Measurements from ENCODE around the gene NSD1.
"Not testable (repeated sequence)": the region's sequence is repeated elsewhere in the genome, so short reads cannot be mapped to it uniquely, and the experiment has no call there.

NSD1 gene

DNA sequence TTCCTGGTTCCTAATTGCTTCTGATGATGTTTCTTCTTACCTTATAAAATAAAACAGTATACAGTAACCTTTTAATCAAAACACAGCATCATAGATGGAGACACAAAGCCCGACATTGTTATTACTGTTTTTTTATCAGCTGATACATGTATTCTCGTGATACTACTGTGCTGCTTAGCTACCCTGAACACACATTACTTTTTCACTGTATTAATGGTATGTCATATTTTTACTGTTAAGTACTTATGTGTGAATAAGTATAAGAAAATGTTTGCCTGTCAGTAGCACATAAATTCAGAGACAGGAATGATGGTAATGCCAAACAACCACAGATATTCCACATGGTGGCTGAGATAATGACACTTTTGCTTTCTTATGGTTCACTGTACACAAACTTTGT, 101.3 kb downstream of the NSD1 start:
- no peak for FAIRE-seq

DNA sequence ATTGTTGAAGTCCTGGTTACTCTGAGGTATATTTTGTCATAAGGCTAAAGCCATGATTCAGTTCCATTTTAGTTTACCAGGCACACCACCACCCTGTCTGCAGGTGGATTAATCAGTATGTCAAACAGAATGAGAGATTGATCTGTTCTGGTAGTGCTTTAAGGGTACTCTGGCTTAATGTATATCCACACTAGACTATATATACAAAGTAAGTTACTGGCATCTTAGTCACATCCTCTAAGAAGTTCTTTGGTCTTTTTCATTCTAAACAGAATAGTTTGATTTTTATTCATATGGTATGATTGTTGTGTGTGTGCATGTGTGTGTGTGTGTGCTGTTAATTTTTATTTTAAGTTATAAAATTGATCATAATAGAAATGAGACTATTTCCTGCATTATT, 108.2 kb downstream of the NSD1 start:
- FAIRE-seq = no peak

DNA sequence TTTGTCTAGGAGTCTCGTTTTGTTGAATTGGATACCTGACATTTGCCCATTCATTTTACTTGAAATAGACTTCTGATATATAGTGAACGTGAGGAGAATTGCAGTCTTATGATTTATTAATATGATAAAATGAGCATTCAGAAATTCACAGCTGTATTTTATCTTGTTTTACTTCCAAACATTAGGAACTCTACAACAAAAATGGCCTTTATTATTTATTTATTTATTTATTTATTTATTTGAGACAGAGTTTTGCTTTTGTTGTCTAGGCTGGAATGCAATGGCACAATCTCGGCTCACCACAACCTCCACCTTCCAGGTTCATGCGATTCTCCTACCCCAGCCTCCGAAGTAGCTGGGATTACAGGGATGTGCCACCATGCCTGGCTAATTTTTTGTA, 108.7 kb downstream of the NSD1 start:
- FAIRE-seq = no peak

DNA sequence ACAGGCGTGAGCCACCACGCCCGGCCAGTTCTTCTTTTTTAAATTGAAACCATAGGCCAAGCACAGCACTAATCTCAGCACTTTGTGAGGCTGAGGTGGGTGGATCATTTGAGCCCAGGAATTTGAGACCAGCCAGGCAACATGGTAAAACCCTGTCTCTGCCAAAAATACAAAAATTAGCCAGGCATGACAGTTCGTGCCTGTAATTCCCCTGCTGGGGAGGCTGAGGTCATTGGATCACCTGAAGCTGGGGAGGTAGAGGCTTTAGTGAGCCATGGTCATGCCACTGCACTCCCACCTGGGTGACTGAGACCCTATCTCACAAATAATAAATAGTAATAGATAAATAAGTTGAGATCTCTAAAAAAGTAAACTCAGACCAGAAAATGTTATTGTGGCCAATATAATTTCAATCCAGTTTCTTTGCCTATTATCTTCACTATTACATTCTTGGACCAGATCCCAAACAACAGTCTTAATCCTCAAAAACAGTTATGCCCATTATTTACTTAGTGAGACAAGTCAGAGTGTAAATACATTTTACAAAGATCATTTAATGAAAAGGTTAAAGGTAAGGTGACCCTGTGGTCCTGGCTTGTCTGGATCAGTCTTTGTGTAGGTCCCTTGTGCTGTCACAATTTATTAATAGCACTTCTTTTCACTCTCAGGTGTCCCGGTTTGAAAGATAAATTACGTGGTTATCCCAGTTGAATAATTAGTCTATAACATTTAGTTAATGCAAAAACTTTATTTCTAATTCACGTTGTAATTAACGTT, 116.4 kb downstream of the NSD1 start:
- no peak for FAIRE-seq

DNA sequence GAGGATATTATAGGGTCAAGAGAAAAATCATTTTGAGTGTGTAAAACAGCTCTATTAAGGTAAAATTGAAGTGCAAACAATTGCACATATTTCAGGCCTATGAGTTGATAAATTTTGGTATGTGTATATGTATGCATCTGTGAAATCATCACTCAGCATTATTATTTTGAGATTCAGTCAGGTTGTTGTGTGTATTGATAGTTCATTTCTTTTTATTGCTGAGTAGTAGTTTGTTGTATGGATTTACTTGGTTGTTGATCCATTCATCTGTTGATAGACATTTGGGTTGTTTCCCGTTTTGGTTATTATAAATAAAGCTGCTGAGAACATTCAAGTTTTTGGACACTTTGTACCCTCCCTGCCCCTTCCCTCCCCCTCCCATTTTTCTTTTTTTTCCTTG, 119.7 kb downstream of the NSD1 start:
- no peak for FAIRE-seq

DNA sequence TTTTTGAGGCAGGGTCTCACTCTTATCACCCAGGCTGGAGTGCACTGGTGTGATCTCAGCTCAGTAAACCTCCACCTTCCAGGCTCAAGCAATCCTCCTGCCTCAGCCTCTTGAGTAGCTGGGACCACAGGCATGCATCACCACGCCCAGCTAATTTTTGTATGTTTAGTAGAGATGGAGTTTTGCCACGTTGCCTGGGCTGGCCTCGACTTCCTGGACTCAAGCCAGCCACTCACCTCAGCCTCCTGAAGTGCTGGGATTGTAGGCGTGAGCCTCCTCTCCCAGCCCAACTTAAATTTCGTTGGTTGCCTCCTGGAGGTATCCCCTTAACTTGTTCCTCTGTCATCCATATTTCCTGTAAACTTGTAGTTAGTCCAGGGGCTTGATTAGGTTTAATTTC, 122.7 kb downstream of the NSD1 start:
- FAIRE-seq = no peak

DNA sequence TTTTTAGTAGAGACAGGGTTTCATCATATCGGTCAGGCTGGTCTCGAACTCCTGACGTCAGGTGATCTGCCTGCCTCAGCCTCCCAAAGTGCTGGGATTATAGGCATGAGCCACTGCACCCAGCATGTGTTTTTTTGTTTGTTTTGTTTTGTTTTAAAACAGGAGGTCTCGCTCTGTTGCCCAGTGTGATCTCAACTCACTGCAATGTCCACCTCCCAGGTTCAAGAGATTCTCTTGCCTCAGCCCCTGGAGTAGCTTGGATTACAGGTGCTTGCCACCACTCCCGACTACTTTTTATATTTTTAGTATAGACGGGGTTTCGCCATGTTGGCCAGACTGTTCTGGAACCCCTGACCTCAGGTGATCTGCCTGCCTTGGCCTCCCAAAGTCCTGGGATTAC, 125.1 kb downstream of the NSD1 start:
- not testable (repeated sequence) for FAIRE-seq

DNA sequence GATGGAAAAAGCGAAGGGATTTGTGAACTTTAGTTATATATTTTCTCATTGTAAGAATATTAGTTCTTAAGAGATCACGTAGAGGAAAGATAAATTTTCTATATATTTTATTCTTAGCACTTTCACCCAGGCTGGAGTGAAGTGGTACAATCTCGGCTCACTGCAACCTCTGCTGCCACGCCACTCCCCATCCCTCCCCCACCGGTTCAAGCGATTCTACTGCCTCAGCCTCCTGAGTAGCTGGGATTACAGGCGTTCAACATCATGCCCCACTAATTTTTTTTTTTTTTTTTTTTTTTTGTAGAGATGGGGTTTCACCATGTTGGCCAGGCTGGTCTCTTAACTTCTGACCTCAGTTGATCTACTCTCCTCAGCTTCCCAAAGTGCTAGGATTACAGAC, 127.4 kb downstream of the NSD1 start:
- no peak for FAIRE-seq

DNA sequence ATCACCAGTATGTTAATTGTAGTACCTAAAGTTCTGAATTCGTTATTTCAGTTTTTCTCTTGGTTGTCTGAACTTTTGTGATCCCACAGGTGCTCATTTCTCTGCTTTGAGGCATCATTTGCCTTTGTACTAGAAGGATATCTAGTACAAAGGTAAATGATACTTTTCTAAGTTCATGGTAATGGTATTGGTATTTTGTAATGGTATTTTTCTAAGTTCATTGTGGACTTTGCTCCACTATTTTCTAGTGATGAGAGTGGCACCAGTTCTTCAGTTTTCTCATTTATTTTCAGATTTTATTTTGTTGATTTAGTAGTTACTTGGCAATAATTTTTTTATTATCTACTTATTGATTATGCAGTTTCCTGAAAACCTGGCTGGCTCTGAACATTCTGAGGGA, 127.9 kb downstream of the NSD1 start:
- no peak for FAIRE-seq

DNA sequence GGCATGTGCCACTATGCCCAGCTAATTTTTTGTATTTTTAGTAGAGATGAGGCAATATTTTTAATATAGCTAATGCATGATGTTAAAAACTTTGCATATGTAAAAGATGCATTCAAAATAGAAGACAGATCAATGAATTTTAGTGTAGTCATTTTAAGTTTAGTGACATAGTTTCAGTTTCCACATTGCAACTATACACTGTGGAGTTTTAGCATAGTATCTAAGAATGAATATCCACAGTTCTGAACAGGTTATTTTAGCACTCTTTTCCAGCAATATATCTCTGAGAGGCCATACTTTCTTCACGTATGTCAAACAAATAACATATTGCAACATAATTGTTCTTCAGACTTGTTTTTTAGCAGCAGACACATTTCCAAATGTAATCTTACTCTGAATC, 130.6 kb downstream of the NSD1 start:
- FAIRE-seq = no peak

DNA sequence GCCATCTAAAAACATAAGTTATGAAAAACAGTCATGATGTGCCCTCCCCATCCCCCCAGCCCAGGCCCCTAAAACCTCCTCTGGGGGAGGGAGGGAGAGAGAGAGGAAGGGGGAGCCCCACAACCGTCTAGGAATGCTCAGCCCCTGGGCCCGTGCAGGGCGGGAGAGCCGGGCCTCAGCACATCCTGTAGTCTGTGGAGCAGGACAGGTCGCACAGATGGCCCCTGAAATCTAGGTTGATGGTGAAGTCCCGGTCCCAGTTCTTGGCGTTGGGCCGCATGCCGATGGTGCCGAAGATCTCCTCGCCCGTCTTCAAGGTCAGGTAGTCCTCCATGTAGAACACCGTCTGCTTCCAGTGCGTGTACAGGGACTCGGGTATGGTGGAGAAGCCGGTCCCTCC, 131.8 kb downstream of the NSD1 start:
- FAIRE-seq = no peak

DNA sequence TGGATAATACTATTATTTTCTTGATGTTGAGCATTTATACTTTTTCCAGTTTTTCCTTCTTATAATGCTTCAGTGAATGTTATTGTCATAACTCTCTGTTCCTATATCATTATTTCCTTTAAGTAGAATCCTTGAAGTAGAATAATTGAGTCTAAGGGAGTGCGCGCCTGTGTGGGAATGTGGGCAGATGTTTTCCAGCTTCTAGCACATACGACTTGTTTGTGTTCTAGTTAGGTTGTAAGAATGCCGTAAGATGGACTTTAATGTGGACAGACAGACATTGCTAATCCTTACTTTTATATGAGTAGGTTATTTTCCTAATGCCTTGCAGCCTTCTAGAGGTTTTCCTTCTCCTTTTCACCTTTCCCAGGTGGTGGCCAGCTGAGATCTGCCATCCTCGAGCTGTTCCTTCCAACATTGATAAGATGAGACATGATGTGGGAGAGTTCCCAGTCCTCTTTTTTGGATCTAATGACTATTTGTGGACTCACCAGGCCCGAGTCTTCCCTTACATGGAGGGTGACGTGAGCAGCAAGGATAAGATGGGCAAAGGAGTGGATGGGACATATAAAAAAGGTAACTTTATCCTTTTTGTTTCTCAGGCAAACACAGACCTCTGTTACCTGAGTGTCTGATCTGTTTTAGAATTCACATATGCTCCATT, 135.8 kb downstream of the NSD1 start:
- no peak for FAIRE-seq

DNA sequence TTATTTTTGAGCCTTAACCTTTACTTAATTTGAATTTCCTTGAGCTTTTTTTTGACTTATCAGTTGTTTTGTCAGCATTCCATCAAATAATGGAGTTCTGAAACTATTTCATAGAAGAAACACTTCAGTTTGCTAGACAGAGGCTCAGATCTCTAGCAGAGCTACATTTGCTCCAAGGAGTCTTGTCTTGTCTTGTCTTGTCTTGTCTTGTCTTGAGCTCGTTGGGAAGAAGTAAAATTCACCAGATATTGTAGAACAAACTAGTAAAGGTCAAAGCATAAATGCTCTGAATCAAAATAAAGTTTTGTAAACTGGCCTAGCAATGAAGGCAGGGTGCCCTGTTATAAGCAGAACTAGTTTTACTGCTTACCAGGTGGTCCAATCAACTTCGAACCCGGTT, 136.4 kb downstream of the NSD1 start:
- no peak for FAIRE-seq

DNA sequence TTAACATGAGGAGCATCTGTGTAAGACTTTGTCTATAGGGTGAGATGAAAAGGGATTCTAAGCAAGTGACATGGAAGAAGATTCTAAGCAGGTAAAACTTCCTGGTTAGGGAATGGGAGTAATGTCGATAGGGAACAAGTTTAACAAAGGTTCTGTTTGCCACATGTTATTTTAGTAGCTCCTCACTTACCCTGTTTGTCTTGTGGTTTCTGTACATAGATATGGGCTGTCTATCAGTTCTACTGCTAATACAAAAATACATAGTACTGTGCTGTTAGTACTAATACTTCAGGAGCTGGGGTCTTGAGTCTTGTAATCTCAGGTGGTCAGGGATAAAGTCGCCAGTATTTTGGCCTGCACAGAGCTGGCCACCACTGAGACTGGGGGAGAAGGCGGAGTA, 137.1 kb downstream of the NSD1 start:
- no peak for FAIRE-seq

DNA sequence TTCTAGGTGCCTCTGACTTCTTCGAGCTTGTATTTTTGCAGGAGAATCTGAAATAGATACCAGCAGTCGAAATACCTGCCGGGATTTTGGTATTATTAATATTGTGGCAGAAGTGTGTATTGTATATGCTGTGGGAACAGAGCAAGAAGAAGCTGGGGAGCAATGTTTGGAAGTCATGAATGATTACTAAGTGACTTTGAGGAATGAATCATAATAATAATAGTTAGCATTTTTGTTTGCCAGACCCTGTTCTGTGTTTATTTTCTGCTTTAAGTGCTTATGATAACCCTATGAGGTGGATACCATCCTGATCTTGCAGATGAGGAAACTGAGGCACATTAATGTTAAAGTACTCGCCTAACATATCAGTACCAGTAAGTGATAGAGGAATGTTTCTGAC, 137.5 kb downstream of the NSD1 start:
- FAIRE-seq = no peak

DNA sequence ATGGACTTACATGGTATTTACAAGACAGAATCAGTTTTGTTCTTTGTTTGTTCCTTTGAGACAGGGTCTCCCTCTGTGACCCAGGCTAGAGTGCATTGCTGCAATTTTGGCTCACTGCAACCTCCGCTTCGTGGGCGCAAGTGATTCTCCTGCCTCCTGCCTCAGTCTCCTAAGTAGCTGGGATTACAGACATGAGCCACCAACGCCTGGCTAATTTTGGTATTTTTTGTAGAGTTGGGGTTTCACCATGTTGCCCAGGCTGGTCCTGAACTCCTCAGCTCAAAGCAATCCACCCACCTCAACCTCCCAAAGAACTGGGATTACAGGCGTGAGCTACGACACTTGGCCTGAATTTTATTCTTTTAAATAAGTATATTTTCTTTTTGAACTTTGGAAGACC, 142.3 kb downstream of the NSD1 start:
- no peak for FAIRE-seq

DNA sequence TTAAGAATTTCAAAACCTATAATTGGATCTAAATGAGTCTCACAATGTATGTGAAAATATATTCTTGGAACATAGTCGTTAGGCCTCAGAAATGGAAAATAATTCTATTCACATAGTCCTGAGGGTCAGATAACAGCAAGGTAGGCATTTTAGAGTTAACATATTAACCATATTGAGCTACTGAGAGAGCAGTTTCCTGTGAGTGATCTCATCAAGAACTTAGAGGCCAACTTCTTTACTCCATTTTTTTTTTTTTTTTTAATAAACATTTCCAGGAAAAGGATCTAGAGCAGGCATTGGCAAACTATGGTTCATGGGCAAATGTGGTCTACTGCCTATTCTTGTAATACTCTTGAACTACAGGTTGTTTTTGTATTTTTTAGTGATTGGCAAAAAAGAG, 143.3 kb downstream of the NSD1 start:
- no peak for FAIRE-seq

DNA sequence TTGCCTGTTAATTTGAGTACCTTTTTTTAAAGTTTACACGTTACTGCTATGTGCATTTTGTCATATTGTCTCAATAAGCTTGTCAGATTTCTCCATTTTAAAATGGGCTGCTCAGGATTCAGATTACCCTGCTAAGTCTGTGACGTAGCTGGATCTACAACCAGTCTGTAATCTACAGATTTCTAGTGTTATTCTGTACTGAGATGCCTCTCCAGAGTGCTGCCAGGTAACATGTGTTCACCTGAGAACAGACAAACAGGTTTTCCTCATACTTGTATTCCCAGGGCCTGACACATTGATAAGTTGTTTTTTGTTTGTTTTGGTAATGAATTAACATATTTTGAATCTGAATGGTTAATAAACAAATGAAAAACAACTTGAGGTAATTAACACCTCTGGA, 154.6 kb downstream of the NSD1 start:
- no peak for FAIRE-seq

DNA sequence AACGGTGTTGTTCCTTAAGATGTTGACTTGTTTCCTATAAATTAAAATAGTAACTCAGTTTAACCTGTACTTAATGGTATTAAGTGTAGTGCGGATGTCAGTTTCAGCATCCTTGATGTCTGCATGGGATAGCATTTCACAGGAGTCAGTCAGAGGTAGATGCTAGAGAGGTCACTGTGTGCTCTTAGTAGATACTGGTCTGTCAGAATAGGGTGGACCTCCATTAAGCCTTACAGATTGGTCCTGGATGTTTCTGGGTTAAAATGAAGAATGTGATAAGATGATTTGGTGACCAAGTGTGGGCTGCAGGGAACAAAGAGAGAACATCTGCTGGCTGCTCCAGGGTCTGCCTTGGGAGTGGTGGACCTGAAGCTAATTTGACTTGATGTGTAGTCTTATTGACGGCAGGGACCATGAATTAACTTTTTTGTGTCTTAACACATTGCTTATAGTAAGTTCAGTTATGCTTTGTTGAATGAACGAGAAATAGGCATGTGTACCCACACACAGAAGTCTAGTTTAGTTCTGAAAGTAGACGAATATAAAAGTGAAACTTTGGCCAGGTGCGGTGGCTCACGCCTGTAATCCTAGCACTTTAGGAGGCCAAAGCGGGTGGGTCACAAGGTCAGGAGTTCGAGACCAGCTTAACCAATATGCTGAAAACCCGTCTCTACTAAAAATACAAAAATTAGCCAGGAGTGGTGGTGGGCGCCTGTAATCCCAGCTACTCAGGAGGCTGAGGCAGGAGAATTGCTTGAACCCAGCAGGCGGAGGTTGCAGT, 157.4 kb downstream of the NSD1 start:
- no peak for FAIRE-seq

DNA sequence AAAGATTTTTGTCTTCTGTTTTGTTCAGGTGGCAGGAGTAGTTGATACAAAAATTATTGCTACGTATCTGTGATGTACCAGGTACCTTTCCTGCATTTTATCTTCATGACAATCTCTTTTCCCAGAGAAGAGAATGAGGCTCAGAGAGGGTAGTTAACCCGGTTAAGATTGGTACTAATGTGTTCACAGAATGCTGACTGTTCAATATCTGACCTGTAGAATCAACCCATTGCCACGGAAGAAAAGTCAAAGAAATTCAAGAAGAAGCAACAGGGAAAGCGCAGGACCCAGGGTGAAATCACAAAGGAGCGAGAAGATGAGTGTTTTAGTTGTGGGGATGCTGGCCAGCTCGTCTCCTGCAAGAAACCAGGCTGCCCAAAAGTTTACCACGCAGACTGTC, 158.2 kb downstream of the NSD1 start:
- no peak for FAIRE-seq

DNA sequence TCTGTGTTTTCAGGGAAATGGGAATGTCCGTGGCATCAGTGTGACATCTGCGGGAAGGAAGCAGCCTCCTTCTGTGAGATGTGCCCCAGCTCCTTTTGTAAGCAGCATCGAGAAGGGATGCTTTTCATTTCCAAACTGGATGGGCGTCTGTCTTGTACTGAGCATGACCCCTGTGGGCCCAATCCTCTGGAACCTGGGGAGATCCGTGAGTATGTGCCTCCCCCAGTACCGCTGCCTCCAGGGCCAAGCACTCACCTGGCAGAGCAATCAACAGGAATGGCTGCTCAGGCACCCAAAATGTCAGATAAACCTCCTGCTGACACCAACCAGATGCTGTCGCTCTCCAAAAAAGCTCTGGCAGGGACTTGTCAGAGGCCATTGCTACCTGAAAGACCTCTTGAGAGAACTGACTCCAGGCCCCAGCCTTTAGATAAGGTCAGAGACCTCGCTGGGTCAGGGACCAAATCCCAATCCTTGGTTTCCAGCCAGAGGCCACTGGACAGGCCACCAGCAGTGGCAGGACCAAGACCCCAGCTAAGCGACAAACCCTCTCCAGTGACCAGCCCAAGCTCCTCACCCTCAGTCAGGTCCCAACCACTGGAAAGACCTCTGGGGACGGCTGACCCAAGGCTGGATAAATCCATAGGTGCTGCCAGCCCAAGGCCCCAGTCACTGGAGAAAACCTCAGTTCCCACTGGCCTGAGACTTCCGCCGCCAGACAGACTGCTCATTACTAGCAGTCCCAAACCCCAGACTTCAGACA, 160.4 kb downstream of the NSD1 start:
- no peak for FAIRE-seq

DNA sequence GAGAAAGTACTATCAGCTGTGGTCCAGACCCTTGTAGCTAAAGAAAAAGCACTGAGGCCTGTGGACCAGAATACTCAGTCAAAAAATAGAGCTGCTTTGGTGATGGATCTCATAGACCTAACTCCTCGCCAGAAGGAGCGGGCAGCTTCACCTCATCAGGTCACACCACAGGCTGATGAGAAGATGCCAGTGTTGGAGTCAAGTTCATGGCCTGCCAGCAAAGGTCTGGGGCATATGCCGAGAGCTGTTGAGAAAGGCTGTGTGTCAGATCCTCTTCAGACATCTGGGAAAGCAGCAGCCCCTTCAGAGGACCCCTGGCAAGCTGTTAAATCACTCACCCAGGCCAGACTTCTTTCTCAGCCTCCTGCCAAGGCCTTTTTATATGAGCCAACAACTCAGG, 161.1 kb downstream of the NSD1 start:
- no peak for FAIRE-seq

DNA sequence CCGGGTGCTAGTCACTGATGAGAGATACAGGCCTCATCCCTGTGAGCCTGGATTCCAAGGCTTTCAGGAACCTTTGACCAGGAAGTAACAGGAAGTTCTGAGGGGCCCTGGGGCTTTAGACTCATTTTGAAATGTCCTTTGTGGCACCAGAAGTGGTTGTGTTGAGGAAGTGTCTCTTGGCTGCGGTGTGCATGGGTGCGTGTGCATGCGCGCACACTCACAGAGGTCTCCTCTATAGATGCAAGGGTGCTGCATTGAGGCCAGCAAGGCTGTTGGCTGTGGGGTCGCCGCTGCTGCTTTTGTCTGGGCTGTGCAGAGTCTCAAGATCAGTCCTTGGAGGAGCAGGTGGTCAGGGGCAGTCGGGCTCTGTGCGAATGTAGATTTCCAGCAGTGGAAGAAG, 162.4 kb downstream of the NSD1 start:
- FAIRE-seq = no peak

Data from islet of Langerhans (tissue), 1 donor.